ENCODE measurements around the gene FAM20C. TPM values are rescaled to one million over a fixed set of nuclear protein-coding genes. Genes with fewer than 3 reads are reported as not detected.

FAM20C gene
- total RNA-seq, 1 experiment from 2014 or later, result 34.0 TPM

DNA sequence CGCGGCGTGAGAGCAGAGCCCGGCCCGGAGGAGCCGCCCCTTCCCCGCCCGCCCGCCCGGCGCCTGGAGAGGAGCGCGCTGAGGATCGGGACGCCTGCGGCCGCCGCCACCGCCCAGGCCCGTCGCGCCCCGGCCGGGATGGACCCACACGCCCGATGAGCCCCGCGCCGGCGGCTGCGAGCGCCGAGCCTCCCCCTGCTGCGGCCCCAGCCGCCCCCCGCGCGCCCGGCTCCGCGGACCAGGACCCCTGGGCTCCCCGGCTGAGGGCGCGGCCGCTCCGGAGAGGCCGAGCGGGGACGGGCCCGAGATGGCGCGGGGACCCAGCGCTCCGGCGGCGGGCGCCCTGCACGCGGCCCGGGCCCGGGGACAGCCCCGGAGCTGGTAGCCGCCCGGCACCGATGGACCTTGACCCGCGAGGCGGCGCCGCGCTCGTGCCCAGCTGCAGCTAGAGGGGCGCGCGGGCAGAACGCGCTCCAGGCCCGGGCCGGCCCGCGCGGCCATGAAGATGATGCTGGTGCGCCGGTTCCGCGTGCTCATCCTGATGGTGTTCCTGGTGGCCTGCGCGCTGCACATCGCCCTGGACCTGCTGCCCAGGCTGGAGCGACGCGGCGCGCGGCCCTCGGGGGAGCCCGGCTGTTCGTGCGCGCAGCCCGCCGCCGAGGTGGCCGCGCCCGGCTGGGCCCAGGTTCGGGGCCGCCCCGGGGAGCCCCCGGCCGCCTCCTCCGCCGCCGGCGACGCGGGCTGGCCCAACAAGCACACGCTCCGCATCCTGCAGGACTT, 520 bp downstream of the FAM20C start:
- intact Hi-C loops (cut with micrococcal nuclease; ENCODE audit: unreplicated experiment), result loop anchor here (1.0 kb wide), 1 partner anchor 44 kb away; no protein-coding TSS in a partner anchor
- Mint-ChIP-seq H3K27me3 (ENCODE audit: insufficient read depth, unreplicated experiment) (no peaks in the 10 kb centered on the region), H3K9me3 (ENCODE audit: unreplicated experiment) (no peaks in the 10 kb centered on the region), H3K4me3 (ENCODE audit: unreplicated experiment) (peak overlapping the region; percentile 77), H3K27ac (ENCODE audit: unreplicated experiment) (no peak overlapping the region), H3K36me3 (ENCODE audit: insufficient read depth, unreplicated experiment) (peaks cover under 1% of the 10 kb centered on the region), H3K4me1 (ENCODE audit: low read depth, unreplicated experiment) (peaks cover 16% of the 10 kb centered on the region)
- BruUV-seq (replicated peaks), result no TSS peak
- DNase-seq, result peak in 1 of 2 experiments; percentile 52
- Histone ChIP-seq H3K4me3 (ENCODE audit: low read depth, low read length) (peak overlapping the region; percentile 79), H3K9me3 (no peaks in the 10 kb centered on the region), H3K36me3 (ENCODE audit: control insufficient read depth, insufficient read depth, low read length) (peaks cover 8% of the 10 kb centered on the region), H3K4me1 (peaks cover 22% of the 10 kb centered on the region), H3K27me3 (replicated peaks; ENCODE audit: control insufficient read depth, insufficient read depth, low read length) (no peaks in the 10 kb centered on the region)
- ChIA-PET CTCF (no interaction called here), POLR2A (interaction anchor here (0.6 to 1.0 kb wide), 3 partner anchors 34 to 192 kb away, joined by 5 to 8 read pairs (median 5); no protein-coding TSS in a partner anchor)
- TF ChIP-seq, protein P1, sequence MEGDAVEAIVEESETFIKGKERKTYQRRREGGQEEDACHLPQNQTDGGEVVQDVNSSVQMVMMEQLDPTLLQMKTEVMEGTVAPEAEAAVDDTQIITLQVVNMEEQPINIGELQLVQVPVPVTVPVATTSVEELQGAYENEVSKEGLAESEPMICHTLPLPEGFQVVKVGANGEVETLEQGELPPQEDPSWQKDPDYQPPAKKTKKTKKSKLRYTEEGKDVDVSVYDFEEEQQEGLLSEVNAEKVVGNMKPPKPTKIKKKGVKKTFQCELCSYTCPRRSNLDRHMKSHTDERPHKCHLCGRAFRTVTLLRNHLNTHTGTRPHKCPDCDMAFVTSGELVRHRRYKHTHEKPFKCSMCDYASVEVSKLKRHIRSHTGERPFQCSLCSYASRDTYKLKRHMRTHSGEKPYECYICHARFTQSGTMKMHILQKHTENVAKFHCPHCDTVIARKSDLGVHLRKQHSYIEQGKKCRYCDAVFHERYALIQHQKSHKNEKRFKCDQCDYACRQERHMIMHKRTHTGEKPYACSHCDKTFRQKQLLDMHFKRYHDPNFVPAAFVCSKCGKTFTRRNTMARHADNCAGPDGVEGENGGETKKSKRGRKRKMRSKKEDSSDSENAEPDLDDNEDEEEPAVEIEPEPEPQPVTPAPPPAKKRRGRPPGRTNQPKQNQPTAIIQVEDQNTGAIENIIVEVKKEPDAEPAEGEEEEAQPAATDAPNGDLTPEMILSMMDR (IDR thresholded peaks at IDR 0.05; ENCODE audit: insufficient read depth in 1 of 2, low read depth in 1 of 2, low read length in 1 of 2, severe bottlenecking in 1 of 2, unreplicated experiment in 1 of 2), result no peak

DNA sequence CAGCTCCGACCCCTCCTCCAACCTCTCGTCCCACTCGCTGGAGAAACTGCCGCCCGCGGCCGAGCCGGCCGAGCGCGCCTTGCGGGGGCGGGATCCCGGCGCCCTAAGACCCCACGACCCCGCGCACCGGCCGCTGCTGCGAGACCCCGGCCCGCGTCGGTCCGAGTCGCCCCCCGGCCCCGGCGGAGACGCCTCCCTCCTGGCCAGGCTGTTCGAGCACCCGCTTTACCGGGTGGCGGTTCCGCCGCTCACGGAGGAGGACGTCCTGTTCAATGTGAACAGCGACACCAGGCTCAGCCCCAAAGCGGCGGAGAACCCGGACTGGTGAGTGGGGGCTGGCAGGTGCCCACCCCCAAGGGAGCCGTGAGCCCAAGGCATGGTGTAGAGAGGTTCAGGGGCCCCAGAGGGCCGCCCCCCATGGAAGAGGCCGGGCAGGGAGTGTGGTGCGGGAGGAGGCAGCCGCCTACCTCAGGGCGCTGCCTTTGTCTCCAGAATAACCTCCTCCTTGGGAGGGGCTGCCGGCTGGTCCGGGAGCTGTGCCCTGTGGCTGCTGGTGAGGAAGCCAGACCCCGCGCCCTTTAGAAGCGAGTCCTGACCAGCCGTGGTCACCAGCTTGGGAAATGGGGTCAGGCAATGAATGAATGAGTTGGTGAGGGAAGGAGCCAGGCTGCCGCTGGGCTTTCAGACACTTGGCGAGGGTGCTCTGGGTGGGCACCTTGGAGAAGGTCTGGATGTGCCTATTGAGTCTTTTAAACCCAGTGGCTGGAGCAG, 1.3 kb downstream of the FAM20C start:
- Mint-ChIP-seq H3K4me3 (ENCODE audit: unreplicated experiment) (peak overlapping the region; percentile 77), H3K27ac (ENCODE audit: unreplicated experiment) (no peak overlapping the region), H3K4me1 (ENCODE audit: low read depth, unreplicated experiment) (peaks cover 16% of the 10 kb centered on the region), H3K36me3 (ENCODE audit: insufficient read depth, unreplicated experiment) (peaks cover 6% of the 10 kb centered on the region), H3K27me3 (ENCODE audit: insufficient read depth, unreplicated experiment) (no peaks in the 10 kb centered on the region), H3K9me3 (ENCODE audit: unreplicated experiment) (no peaks in the 10 kb centered on the region)
- ChIA-PET POLR2A (interaction anchor here (0.6 kb wide), 1 partner anchor 33 kb away, joined by 5 read pairs; no protein-coding TSS in a partner anchor), CTCF (no interaction called here)
- Histone ChIP-seq H3K9me3 (no peaks in the 10 kb centered on the region), H3K36me3 (ENCODE audit: control insufficient read depth, insufficient read depth, low read length) (peaks cover 8% of the 10 kb centered on the region), H3K4me3 (ENCODE audit: low read depth, low read length) (peak overlapping the region; percentile 79), H3K4me1 (peaks cover 22% of the 10 kb centered on the region), H3K27me3 (replicated peaks; ENCODE audit: control insufficient read depth, insufficient read depth, low read length) (no peaks in the 10 kb centered on the region)
- BruUV-seq (replicated peaks), result TSS peak; percentile 24
- DNase-seq, result no peak
- TF ChIP-seq, protein P1 (IDR thresholded peaks at IDR 0.05; ENCODE audit: insufficient read depth in 1 of 2, low read depth in 1 of 2, low read length in 1 of 2, severe bottlenecking in 1 of 2, unreplicated experiment in 1 of 2), result no peak
- intact Hi-C loops (cut with micrococcal nuclease; ENCODE audit: unreplicated experiment), result no loop called here

DNA sequence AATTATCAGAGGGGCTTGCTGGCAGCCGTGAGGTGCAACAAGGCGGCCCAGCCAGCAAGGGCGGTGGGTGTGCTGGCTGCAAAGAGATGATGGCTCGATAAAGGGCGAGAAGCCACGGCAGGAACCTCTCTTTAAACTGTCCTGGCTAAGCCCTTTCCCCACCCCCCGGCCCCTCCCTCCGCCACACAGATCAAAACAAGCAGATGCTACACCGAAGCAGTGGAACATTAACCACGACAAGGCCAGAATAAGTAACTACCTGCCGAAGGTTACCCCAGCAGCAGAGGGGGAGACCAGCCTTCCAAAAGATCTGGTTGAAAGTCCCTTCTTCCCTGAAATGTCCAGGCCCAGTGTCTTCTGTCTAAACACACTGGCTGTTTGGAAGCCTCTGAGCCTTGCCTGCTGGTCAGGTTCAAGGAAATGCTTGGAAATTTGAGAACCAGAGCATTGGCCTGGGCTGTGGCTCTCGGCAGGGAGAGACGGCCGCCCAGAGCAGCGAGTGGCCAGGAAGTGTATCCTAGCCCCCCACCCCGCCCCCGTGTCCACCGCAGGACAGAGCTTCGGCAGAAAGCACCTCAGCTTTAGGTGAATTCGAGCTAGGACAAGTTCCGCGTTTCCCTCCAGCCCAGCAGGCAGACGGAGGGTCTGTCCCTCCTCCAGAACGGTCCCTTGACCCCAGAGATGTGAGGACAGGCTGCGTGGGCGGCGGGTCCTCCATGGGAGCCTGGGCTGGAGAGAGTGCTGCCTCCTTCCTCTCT, 2.1 kb downstream of the FAM20C start:
- CTCF ChIA-PET, result interaction anchor here (0.6 kb wide), 1 partner anchor 19 kb away, joined by 4 read pairs; no protein-coding TSS in a partner anchor
- no TSS peak for BruUV-seq (replicated peaks)
- intact Hi-C loops (cut with micrococcal nuclease; ENCODE audit: unreplicated experiment), result no loop called here

More for the DNA sequence above, 2.1 kb downstream of the FAM20C start:
- POLR2A ChIA-PET, result no interaction called here
- H3K27me3 Mint-ChIP-seq (ENCODE audit: insufficient read depth, unreplicated experiment), result no peaks in the 10 kb centered on the region
- peaks cover 22% of the 10 kb centered on the region for H3K4me1 ChIP-seq
- no peaks in the 10 kb centered on the region for H3K27me3 ChIP-seq (replicated peaks; ENCODE audit: control insufficient read depth, insufficient read depth, low read length)
- no peaks in the 10 kb centered on the region for H3K9me3 ChIP-seq
- DNase-seq, result no peak
- H3K9me3 Mint-ChIP-seq (ENCODE audit: unreplicated experiment), result no peaks in the 10 kb centered on the region
- peak overlapping the region; percentile 77 for H3K4me3 Mint-ChIP-seq (ENCODE audit: unreplicated experiment)
- peaks cover 9% of the 10 kb centered on the region for H3K36me3 Mint-ChIP-seq (ENCODE audit: insufficient read depth, unreplicated experiment)
- no peak overlapping the region for H3K27ac Mint-ChIP-seq (ENCODE audit: unreplicated experiment)
- peaks cover 9% of the 10 kb centered on the region for H3K36me3 ChIP-seq (ENCODE audit: control insufficient read depth, insufficient read depth, low read length)
- TF ChIP-seq, protein P1 (IDR thresholded peaks at IDR 0.05; ENCODE audit: insufficient read depth in 1 of 2, low read depth in 1 of 2, low read length in 1 of 2, severe bottlenecking in 1 of 2, unreplicated experiment in 1 of 2), result no peak
- H3K4me1 Mint-ChIP-seq (ENCODE audit: low read depth, unreplicated experiment), result peaks cover 16% of the 10 kb centered on the region
- H3K4me3 ChIP-seq (ENCODE audit: low read depth, low read length), result peak overlapping the region; percentile 79

Measured in Caco-2 (cell line).